ENCODE data around the gene BBS12. TPM values are rescaled to one million over a fixed set of nuclear protein-coding genes. Genes with fewer than 3 reads are reported as not detected.

BBS12 gene
- total RNA-seq, 3 donors from 2014 or later = 3.3 to 5.4 (median 3.9) TPM

GRCh38 chr4:122746485-122746965 is 14.0 kb downstream of the BBS12 start:
- H3K4me1 ChIP-seq (ENCODE audit: low read depth) = peaks cover 20% of the 10 kb centered on the region
- no peak for TF ChIP-seq CTCF (IDR thresholded peaks at IDR 0.05)
- H3K36me3 ChIP-seq (ENCODE audit: low read depth) = no peaks in the 10 kb centered on the region
- H3K9me3 ChIP-seq = no peaks in the 10 kb centered on the region
- no peak for ATAC-seq
- DNase-seq = no peak
- H3K4me3 ChIP-seq = no peak overlapping the region
- intact Hi-C loops (cut with DNase I, micrococcal nuclease) = no loop called here

GRCh38 chr4:122747068-122747467 is 14.6 kb downstream of the BBS12 start:
- TF ChIP-seq CTCF (IDR thresholded peaks at IDR 0.05) = no peak
- Histone ChIP-seq H3K4me1 (ENCODE audit: low read depth) (peaks cover 20% of the 10 kb centered on the region), H3K4me3 (no peak overlapping the region), H3K9me3 (no peaks in the 10 kb centered on the region), H3K36me3 (ENCODE audit: low read depth) (no peaks in the 10 kb centered on the region)
- ATAC-seq (no peak), DNase-seq (no peak)
- intact Hi-C loops (cut with DNase I, micrococcal nuclease) = no loop called here

GRCh38 chr4:122747883-122748282 is 15.4 kb downstream of the BBS12 start:
- intact Hi-C loops (cut with DNase I, micrococcal nuclease) = no loop called here
- Histone ChIP-seq H3K36me3 (ENCODE audit: low read depth) (no peaks in the 10 kb centered on the region), H3K4me3 (no peak overlapping the region), H3K4me1 (ENCODE audit: low read depth) (peaks cover 16% of the 10 kb centered on the region), H3K9me3 (no peaks in the 10 kb centered on the region)
- no peak for TF ChIP-seq CTCF (IDR thresholded peaks at IDR 0.05)
- ATAC-seq = no peak
- DNase-seq = no peak

- ATAC-seq = no peak
- no peak overlapping the region for H3K4me3 ChIP-seq
Observed at GRCh38 chr4:122749704-122750454, 17.4 kb downstream of the BBS12 start.

GRCh38 chr4:122755675-122756074 is 23.2 kb downstream of the BBS12 start:
- no peak overlapping the region for H3K4me3 ChIP-seq

More at GRCh38 chr4:122749704-122750454, 17.4 kb downstream of the BBS12 start:
- no peaks in the 10 kb centered on the region for H3K36me3 ChIP-seq (ENCODE audit: low read depth)
- no peak for DNase-seq
- H3K4me1 ChIP-seq (ENCODE audit: low read depth) = no peaks in the 10 kb centered on the region
- H3K9me3 ChIP-seq = no peaks in the 10 kb centered on the region
- no peak for TF ChIP-seq CTCF (IDR thresholded peaks at IDR 0.05)
- intact Hi-C loops (cut with DNase I, micrococcal nuclease) = no loop called here

More at GRCh38 chr4:122755675-122756074, 23.2 kb downstream of the BBS12 start:
- no peak for ATAC-seq
- Histone ChIP-seq H3K9me3 (no peaks in the 10 kb centered on the region), H3K36me3 (ENCODE audit: low read depth) (no peaks in the 10 kb centered on the region), H3K4me1 (ENCODE audit: low read depth) (peaks cover 5% of the 10 kb centered on the region)
- DNase-seq = no peak
- TF ChIP-seq CTCF (IDR thresholded peaks at IDR 0.05) = no peak
- intact Hi-C loops (cut with DNase I, micrococcal nuclease) = loop anchor here in 1 of 2 donors (5.0 kb wide), 1 partner anchor 167 kb away; the partner anchor contains the start of gene NUDT6
